K562 (cell line): ENCODE data around the gene TMC6. TPM values are rescaled to one million over a fixed set of nuclear protein-coding genes. Genes with fewer than 3 reads are reported as not detected.

Experiments
- ADNP ChIP-seq: fragments of 200-800 bp; sonication (Bioruptor generic); IDR thresholded peaks from 2 replicates; pipeline ENCODE4 v1.6.1; 2016; ENCODE audit warnings: missing genetic modification characterization, missing compliant biosample characterization
- ARID1B ChIP-seq: fragments of 450-650 bp; IDR thresholded peaks from 2 replicates; pipeline ENCODE4 v1.6.1; 2016; ENCODE audit warnings: antibody characterized with exemption, mild to moderate bottlenecking, inconsistent platforms
- BCOR ChIP-seq: fragments of 450-650 bp; IDR thresholded peaks from 2 replicates; pipeline ENCODE4 v1.6.1; 2016
- BRD9 ChIP-seq: fragments of 450-650 bp; IDR thresholded peaks from 2 replicates; pipeline ENCODE4 v1.6.1; 2018; ENCODE audit warnings: low read depth; ENCODE audit not compliant: partially characterized antibody
- CBX1 ChIP-seq: sonication (generic); IDR thresholded peaks from 2 replicates; pipeline ENCODE4 v1.6.1; 2016; ENCODE audit warnings: antibody characterized with exemption, low read depth, mild to moderate bottlenecking
- CC2D1A ChIP-seq: fragments of 450-650 bp; IDR thresholded peaks from 2 replicates; pipeline ENCODE4 v1.6.1; 2017; ENCODE audit warnings: mild to moderate bottlenecking
- DACH1 ChIP-seq: fragments of 450-650 bp; IDR thresholded peaks from 2 replicates; pipeline ENCODE4 v1.6.1; 2018; ENCODE audit not compliant: partially characterized antibody
- GATA2 ChIP-seq: sonication (generic); formaldehyde crosslinking; IDR thresholded peaks from 2 replicates; pipeline ENCODE4 v1.4.0; 2020; ENCODE audit warnings: mild to moderate bottlenecking, missing genetic modification reagents
- HDAC1 ChIP-seq, 2 experiments: fragments of 450-650 bp; IDR thresholded peaks; 2 replicates each; pipeline ENCODE4 v1.6.1; 2016 to 2017; ENCODE audit warnings: inconsistent platforms in 1 of 2, mild to moderate bottlenecking in 1 of 2, moderate library complexity in 1 of 2
- HDAC2 ChIP-seq: fragments of 450-650 bp; IDR thresholded peaks from 2 replicates; pipeline ENCODE4 v1.6.1; 2016; ENCODE audit warnings: mild to moderate bottlenecking
- HDGF ChIP-seq: fragments of 450-650 bp; IDR thresholded peaks from 2 replicates; pipeline ENCODE4 v1.6.1; 2016
- MIER1 ChIP-seq: fragments of 450-650 bp; IDR thresholded peaks from 2 replicates; pipeline ENCODE4 v1.6.1; 2016; ENCODE audit warnings: antibody characterized with exemption, mild to moderate bottlenecking, low read depth
- PHB2 ChIP-seq: fragments of 450-650 bp; IDR thresholded peaks from 2 replicates; pipeline ENCODE4 v1.6.1; 2017; ENCODE audit warnings: low read depth
- PHF20 ChIP-seq: fragments of 450-650 bp; IDR thresholded peaks from 2 replicates; pipeline ENCODE4 v1.6.1; 2018; ENCODE audit not compliant: partially characterized antibody
- PRDM10 ChIP-seq: fragments of 450-650 bp; IDR thresholded peaks from 2 replicates; pipeline ENCODE4 v1.6.1; 2018; ENCODE audit not compliant: partially characterized antibody
- RCOR1 ChIP-seq, 2 experiments: IDR thresholded peaks; 2 replicates each; pipeline ENCODE4 v1.6.1; 2012; ENCODE audit warnings: low read depth in 2 of 2, low read length in 2 of 2, borderline replicate concordance in 1 of 2, improper control_type of control experiment in 1 of 2
- TOE1 ChIP-seq, 2 experiments: fragments of 450-650 bp in 1 of 2; sonication (generic) in 1 of 2; formaldehyde crosslinking in 1 of 2; IDR thresholded peaks; 2 replicates each; pipeline versions ENCODE4 v1.7.1 to v1.8.0; 2016 to 2022; ENCODE audit warnings: borderline replicate concordance in 2 of 2, mild to moderate bottlenecking in 2 of 2, antibody characterized with exemption in 1 of 2, inconsistent platforms in 1 of 2, low read depth in 1 of 2, missing genetic modification reagents in 1 of 2, moderate library complexity in 1 of 2
- XRCC5 ChIP-seq: fragments of 200-400 bp; formaldehyde crosslinking; IDR thresholded peaks from 2 replicates; pipeline ENCODE4 v1.6.1; 2017; ENCODE audit warnings: low read depth, mild to moderate bottlenecking, low read length
- ZFX ChIP-seq: sonication (generic); formaldehyde crosslinking; IDR thresholded peaks from 2 replicates; pipeline ENCODE4 v1.8.0; 2022; ENCODE audit warnings: mild to moderate bottlenecking, missing genetic modification reagents, moderate library complexity
- ZNF121 ChIP-seq: sonication (generic); formaldehyde crosslinking; conservative IDR thresholded peaks from 2 replicates; pipeline ENCODE4 v1.8.0; 2022; ENCODE audit warnings: missing genetic modification reagents
- ZNF780A ChIP-seq: fragments of 250-450 bp; sonication (Bioruptor Pico); IDR thresholded peaks from 2 replicates; pipeline ENCODE4 v1.5.0; 2021; ENCODE audit warnings: mild to moderate bottlenecking
- ZSCAN29 ChIP-seq: fragments of 450-650 bp; IDR thresholded peaks from 2 replicates; pipeline ENCODE4 v1.6.1; 2017
- polyA plus RNA-seq, 8 experiments: library from polyadenylated mRNA; depleted of rRNA in 4 of 8; stranded (reverse) in 5 of 8; unstranded in 3 of 8; fragments of >200 nt; fragmentation: Nextera tagmentation in 2 of 8; fragmentation: Illumina TruSeq in 1 of 8; extraction: Ambion mirVana in 2 of 8; extraction: Trizol in 1 of 8; gene quantifications; 2 replicates each; pipeline versions ENCODE4 v1.2.1 to v1.2.3, GENCODE V29; 2011 to 2014; ENCODE audit warnings: inconsistent platforms in 1 of 8, missing spikeins in 1 of 8
- total RNA-seq, 7 experiments: library from RNA; depleted of rRNA in 6 of 7; stranded (reverse); fragments of >200 nt in 6 of 7; fragmentation: Illumina TruSeq in 2 of 7; extraction: Trizol in 2 of 7; gene quantifications; 2 replicates each; pipeline versions ENCODE4 v1.2.1 to v1.2.3, GENCODE V29; 2011 to 2021; ENCODE audit warnings: low replicate concordance in 1 of 7
- TF ChIP-seq, protein P1 (sequence below): fragments of 450-650 bp; IDR thresholded peaks from 2 replicates; pipeline ENCODE4 v1.6.1; 2016; ENCODE audit warnings: borderline replicate concordance

The TMC6 gene
- total and polyA plus RNA-seq, 9 of the 15 experiments (the other 6 are each of a cell fraction or from before 2014, with no cell fraction given), result 4.1 to 351 (median 66.9) TPM

DNA sequence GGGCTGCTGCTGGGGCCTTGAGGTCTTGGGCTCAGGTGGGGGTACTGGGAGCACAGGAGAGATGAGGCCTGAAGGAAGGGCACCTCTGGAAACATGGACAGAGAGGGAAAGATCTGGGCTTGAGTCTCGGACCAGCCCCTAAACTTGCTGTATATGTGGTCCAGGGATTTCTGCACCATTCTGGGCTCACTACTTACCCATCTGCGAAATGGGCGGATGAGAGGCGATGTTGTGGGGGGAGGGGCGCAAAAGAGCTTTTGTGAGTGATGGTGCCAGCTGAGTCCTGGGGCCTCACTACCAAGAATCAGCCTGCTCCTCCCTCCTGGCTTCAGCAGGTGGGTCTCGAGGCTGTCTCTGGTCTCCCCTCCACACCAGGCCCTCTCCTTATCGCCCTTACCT lies 17.9 kb upstream of the TMC6 start (continued):
- TF ChIP-seq GATA2 (CRISPR knock-in tag), result 0 out of 2 replicates have a peak, but pooled peaks have one; percentile 32
- TF ChIP-seq BRD9, result peak; percentile 38
- 0 out of 2 replicates have a peak, but pooled peaks have one; percentile 36 for TF ChIP-seq XRCC5
- peak; percentile 24; the same call in 1 of the 2 replicates for TF ChIP-seq ZSCAN29
- peak; percentile 98 for TF ChIP-seq ADNP (tag)
- TF ChIP-seq CBX1, result peak; percentile 96
- peak; percentile 13 for TF ChIP-seq ARID1B
- TF ChIP-seq MIER1, result peak; percentile 57; the same call in 1 of the 2 replicates
- TF ChIP-seq PRDM10, result peak; percentile 44
- TF ChIP-seq BCOR, result peak; percentile 100
- TF ChIP-seq HDGF, result peak; percentile 92
- no peak for TF ChIP-seq ZNF780A (CRISPR knock-in tag)
- peak; percentile 62 to 68; a peak in 1 of 4 replicates for TF ChIP-seq HDAC1 (IDR thresholded peaks at IDR 0.05)
- TF ChIP-seq PHB2, result no peak
- TF ChIP-seq, protein P1, sequence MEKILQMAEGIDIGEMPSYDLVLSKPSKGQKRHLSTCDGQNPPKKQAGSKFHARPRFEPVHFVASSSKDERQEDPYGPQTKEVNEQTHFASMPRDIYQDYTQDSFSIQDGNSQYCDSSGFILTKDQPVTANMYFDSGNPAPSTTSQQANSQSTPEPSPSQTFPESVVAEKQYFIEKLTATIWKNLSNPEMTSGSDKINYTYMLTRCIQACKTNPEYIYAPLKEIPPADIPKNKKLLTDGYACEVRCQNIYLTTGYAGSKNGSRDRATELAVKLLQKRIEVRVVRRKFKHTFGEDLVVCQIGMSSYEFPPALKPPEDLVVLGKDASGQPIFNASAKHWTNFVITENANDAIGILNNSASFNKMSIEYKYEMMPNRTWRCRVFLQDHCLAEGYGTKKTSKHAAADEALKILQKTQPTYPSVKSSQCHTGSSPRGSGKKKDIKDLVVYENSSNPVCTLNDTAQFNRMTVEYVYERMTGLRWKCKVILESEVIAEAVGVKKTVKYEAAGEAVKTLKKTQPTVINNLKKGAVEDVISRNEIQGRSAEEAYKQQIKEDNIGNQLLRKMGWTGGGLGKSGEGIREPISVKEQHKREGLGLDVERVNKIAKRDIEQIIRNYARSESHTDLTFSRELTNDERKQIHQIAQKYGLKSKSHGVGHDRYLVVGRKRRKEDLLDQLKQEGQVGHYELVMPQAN, result 0 out of 2 replicates have a peak, but pooled peaks have one; percentile 48
- TF ChIP-seq HDAC2, result peak; percentile 98
- peak; percentile 7; the same call in 1 of the 2 replicates for TF ChIP-seq ZFX (CRISPR knock-in tag)
- TF ChIP-seq ZNF121 (CRISPR knock-in tag), result peak; percentile 56
- TF ChIP-seq DACH1, result peak; percentile 19
- TF ChIP-seq TOE1 (IDR thresholded peaks at IDR 0.05; ENCODE audit: borderline replicate concordance), result 0 out of 2 replicates have a peak, but pooled peaks have one; percentile 22
- TF ChIP-seq TOE1 (CRISPR knock-in tag; IDR thresholded peaks at IDR 0.05; ENCODE audit: borderline replicate concordance, low read depth), result no peak
- TF ChIP-seq CC2D1A, result no peak
- peak; percentile 69 to 82; a peak in 3 of 4 replicates for TF ChIP-seq RCOR1 (IDR thresholded peaks at IDR 0.05; ENCODE audit: borderline replicate concordance in 1 of 2, low read depth in 2 of 2, low read length in 2 of 2)
- TF ChIP-seq PHF20, result peak; percentile 73
